ENCODE measurements around the gene ILF3.
A peak's percentile ranks its signal among the peaks of the same experiment; 100 is the strongest.

Gene ILF3

GRCh38 chr19:10679743-10680142 lies 25.6 kb downstream of the ILF3 start:
- DNase-seq = no peak

- no peak for DNase-seq
Measured at GRCh38 chr19:10680545-10681135, 26.5 kb downstream of the ILF3 start.

- DNase-seq = no peak
Measured at GRCh38 chr19:10681658-10682057, 27.5 kb downstream of the ILF3 start.

GRCh38 chr19:10682397-10683063 lies 28.4 kb downstream of the ILF3 start:
- DNase-seq = no peak

- DNase-seq = no peak
Measured at GRCh38 chr19:10683064-10683426, 28.9 kb downstream of the ILF3 start.

GRCh38 chr19:10683582-10683981 lies 29.4 kb downstream of the ILF3 start:
- DNase-seq = no peak

GRCh38 chr19:10685210-10685609 lies 31.1 kb downstream of the ILF3 start:
- DNase-seq = no peak

- DNase-seq = no peak
Measured at GRCh38 chr19:10686193-10686592, 32.0 kb downstream of the ILF3 start.

GRCh38 chr19:10686661-10687517 lies 32.7 kb downstream of the ILF3 start:
- DNase-seq = no peak

GRCh38 chr19:10687518-10688288 lies 33.6 kb downstream of the ILF3 start:
- no peak for DNase-seq

GRCh38 chr19:10688545-10689280 lies 34.6 kb downstream of the ILF3 start:
- no peak for DNase-seq

GRCh38 chr19:10690341-10690781 lies 36.2 kb downstream of the ILF3 start:
- no peak for DNase-seq

GRCh38 chr19:10691178-10691881 lies 37.2 kb downstream of the ILF3 start:
- no peak for DNase-seq

- DNase-seq = no peak
Measured at GRCh38 chr19:10691883-10692282, 37.7 kb downstream of the ILF3 start.

- DNase-seq = no peak
Measured at GRCh38 chr19:10692673-10693264, 38.6 kb downstream of the ILF3 start.

- no peak for DNase-seq
Measured at GRCh38 chr19:10694706-10695307, 40.7 kb downstream of the ILF3 start.

- peak; percentile 95 for DNase-seq
Measured at GRCh38 chr19:10695401-10696398, 41.6 kb downstream of the ILF3 start.

- peak; percentile 15 for DNase-seq
Measured at GRCh38 chr19:10699650-10700335, 45.6 kb downstream of the ILF3 start.

GRCh38 chr19:10701955-10702525 lies 47.9 kb downstream of the ILF3 start:
- no peak for DNase-seq
